COR-L47 (cell line): ENCODE measurements around the gene RABGAP1L.
"Not testable (repeated sequence)": the region's sequence is repeated elsewhere in the genome, so short reads cannot be mapped to it uniquely, and the experiment has no call there.

Experiments used
- DNase-seq: peaks from one replicate; lab custom pipeline; 2025; lab: John Stamatoyannopoulos, UW

Gene RABGAP1L

GRCh38 chr1:174711848-174712247 is 552.5 kb downstream of the RABGAP1L start:
- DNase-seq, result not testable (repeated sequence)

DNA sequence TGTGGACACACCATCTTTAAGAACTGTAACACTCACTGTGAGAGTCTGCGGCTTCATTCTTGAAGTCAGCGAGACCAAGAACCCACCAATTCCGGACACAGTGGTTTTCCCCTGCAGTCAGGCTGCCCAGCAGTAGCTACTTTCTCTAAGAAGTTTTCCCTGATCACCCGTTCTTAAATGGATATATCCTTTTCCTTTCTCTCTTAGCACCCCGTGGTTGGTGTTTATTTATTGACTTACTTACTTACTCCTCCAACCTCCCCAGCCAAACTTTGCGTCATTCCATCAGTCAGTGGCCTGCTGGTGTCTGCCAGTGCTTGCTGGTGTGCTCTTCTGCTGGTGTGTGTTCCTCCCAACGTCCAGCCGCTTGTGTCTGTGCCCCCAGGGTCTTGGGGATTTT is 553.2 kb downstream of the RABGAP1L start:
- no peak for DNase-seq

DNA sequence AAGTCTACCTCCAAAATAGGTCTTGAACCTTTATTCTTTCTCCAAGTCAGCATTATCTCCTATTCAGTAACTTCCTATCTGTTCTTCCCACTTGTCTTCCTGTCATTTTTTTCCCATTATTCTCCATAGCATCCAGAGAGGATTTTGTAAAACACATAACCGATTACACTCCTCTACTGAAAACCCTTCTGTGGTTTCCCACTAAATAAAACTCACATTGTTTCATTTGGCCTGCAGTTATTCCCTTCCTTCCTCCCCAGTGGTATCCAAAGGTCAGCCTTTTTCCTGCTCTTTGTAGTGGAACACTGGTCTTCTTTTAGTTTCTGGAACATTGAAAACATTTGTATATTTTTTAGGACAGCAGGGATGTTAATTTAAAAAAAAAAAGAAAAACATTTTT is 554.5 kb downstream of the RABGAP1L start:
- no peak for DNase-seq

DNA sequence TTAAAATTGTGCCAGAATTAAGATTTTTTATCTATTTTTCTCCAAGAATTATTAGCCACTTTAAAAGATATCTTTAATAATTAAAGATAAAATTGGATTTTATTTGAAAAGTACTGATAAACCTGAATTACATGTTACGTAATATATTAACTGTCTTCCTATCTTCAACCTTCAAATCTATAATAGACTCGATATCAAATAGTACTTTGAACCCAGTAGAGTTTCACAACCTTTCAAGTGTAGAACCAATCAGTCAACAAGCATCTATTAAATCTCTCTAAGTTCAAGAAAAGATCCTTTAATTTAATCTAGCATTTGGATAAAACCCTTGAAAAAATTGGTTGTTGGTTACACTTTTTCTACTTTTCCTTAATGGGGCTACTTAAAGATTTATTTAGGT is 559.9 kb downstream of the RABGAP1L start:
- DNase-seq, result no peak

GRCh38 chr1:174720618-174721017 is 561.3 kb downstream of the RABGAP1L start:
- no peak for DNase-seq

DNA sequence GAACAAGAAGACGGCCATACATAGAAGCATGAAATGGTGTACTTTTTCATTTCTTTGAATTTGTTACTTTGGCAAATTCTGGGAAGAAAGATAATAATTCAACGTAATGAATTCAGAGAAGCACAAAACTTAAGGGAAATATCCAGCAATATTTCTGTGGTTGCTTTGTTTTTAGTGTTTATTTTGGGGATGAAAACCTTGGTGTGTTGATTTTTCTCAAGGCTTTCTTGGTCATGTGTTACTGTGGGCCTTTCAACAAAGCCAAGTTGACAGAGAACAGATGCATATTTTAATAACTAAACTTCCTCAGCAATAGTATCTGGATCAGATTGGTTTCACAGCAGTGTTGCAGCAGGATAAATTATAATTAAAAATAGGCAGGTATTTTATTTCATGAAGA is 561.9 kb downstream of the RABGAP1L start:
- DNase-seq, result no peak

GRCh38 chr1:174723816-174724215 is 564.5 kb downstream of the RABGAP1L start:
- no peak for DNase-seq

GRCh38 chr1:174724219-174724618 is 564.9 kb downstream of the RABGAP1L start:
- no peak for DNase-seq

DNA sequence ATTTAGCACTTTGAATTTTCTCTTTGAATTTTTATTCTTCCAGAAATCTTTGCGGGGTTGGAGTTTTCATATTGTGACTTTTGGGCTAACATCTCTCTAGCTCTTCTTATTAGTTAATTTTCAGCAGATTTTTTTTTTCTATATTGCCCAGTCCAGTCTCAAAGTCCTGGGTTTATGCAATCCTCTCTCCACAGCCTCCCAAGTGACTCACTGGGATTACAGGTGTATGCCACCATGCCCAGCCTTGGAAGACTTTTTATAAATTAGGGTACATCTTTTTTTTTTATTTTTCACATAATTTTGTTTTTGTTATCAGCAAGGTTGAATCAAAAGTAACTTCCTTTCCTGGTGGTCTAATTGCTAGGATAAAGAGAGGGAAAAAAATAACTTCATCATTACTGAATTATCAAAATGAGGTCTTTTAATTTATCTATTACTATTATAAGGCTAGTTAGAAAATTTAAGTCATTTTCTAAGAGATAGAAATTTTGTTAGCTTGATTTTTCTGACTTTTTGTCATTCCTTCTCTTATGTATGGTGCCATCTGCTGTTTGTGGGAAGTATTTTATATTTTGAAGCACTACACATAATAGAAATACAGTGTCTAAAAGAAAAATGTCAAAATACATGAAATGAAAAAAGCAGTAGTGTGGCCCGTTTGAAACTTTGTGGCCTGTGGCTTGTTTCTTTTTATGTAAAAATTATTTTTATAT is 567.0 kb downstream of the RABGAP1L start:
- no peak for DNase-seq

GRCh38 chr1:174726880-174727585 is 567.7 kb downstream of the RABGAP1L start:
- DNase-seq, result no peak

DNA sequence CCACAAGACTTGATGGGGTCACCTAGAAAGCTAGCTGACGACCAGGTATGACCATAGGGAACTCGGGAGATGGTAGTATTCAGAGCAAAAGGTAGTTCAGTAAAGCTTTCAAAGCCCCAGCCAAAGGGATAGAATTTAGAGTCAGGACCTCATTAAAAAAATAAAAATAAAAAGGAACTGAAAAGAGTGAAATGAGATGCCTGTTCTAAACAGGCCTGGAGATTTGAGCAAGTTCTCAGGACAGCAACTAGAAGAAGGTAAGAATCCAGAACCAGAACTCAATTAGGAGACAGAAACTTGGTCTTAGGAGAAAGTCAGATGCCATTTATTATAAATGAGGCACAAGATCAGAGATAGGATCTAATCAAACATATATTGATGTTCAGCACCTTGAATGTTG is 575.0 kb downstream of the RABGAP1L start:
- no peak for DNase-seq

- DNase-seq, result no peak
These were observed 577.5 kb downstream of the RABGAP1L start for GRCh38 chr1:174736831-174737230.

GRCh38 chr1:174740249-174740968 is 581.1 kb downstream of the RABGAP1L start:
- DNase-seq, result no peak

- no peak for DNase-seq
These were observed 583.7 kb downstream of the RABGAP1L start for GRCh38 chr1:174742805-174743653.

GRCh38 chr1:174743654-174744561 is 584.6 kb downstream of the RABGAP1L start:
- DNase-seq, result peak; percentile 8

DNA sequence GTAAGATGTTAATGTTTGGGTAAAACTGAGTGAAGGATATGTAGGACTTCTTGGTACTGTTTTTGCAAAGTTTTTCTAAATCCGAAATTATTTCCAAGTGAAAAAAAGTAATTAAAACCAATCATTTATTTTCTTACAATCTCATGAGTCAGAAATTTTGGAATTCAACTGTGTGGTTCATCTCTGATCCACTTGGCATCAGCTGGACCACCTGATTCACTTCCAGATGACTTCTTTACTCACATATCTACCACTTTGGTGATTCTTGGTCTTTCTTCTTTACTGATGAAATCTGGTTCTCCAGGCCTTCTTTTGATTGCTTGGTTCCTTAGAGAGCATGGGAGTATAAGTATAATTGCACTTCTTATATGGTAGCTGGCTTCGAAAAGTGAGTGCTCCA is 585.6 kb downstream of the RABGAP1L start:
- DNase-seq, result no peak

GRCh38 chr1:174746024-174746808 is 586.9 kb downstream of the RABGAP1L start:
- DNase-seq, result no peak

- DNase-seq, result no peak
These were observed 588.3 kb downstream of the RABGAP1L start for GRCh38 chr1:174747613-174748012.

DNA sequence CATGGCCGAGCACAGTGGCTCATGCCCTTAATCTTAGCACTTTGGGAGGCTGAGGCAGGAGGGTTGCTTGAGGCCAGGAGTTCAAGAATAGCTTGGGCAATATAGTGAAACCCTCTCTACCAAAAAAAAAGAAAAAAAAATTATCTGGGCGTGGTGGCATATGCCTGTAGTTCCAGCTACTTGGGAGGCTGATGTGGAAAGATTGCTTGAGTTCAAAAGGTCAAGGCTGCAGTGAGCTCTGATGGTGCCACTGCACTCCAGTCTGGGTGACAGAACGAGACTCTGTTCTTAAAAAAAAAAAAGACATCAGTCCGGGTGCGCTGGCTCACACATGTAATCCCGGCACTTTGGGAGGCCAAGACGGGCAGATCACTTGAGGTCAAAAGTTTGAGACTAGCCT is 589.3 kb downstream of the RABGAP1L start:
- DNase-seq, result no peak

DNA sequence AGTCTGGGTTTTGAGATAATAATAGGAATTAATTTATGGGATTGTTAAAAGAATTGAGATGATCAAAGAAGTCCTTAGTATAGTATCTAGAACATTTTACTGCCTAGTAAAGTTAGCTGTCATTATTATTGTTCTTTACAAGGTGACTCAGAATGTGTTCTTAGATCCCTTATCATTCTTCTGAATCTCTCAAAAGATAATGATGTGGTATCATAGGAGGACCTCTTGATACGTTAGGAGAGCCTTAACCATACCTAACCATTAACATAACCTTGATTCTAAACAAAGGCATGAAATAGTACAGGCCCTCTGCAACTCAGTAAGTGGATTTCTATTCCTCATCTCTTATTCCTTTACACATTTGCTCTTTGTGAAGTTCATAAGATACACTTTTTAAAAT is 593.8 kb downstream of the RABGAP1L start:
- no peak for DNase-seq
